ENCODE data around the gene RNF123. TPM values are rescaled to one million over a fixed set of nuclear protein-coding genes. Genes with fewer than 3 reads are reported as not detected.

The RNF123 gene
- total RNA-seq, 6 experiments from 2014 or later = 35.3 to 44.2 (median 39.8) TPM

GRCh38 chr3:49729966-49730609 lies 40.7 kb downstream of the RNF123 start:
- no peak for TF ChIP-seq CTCF (IDR thresholded peaks at IDR 0.05)

GRCh38 chr3:49732597-49732996 lies 43.2 kb downstream of the RNF123 start:
- Mint-ChIP-seq H3K36me3 (ENCODE audit: low read depth) (peaks cover 30% of the 10 kb centered on the region), H3K27ac (no peak overlapping the region), H3K27me3 (ENCODE audit: insufficient read depth) (no peaks in the 10 kb centered on the region; the same call in none of the 2 replicates), H3K9me3 (no peaks in the 10 kb centered on the region), H3K4me1 (ENCODE audit: low read depth) (no peaks in the 10 kb centered on the region), H3K4me3 (no peak overlapping the region)
- DNase-seq = no peak
- no peak for TF ChIP-seq CTCF (IDR thresholded peaks at IDR 0.05)

More at GRCh38 chr3:49729966-49730609, 40.7 kb downstream of the RNF123 start:
- DNase-seq = no peak
- peaks cover 20% of the 10 kb centered on the region; the same call in 1 of the 2 replicates for H3K36me3 Mint-ChIP-seq (ENCODE audit: low read depth)
- H3K4me3 Mint-ChIP-seq = no peak overlapping the region
- no peaks in the 10 kb centered on the region for H3K9me3 Mint-ChIP-seq
- no peaks in the 10 kb centered on the region for H3K4me1 Mint-ChIP-seq (ENCODE audit: low read depth)
- no peaks in the 10 kb centered on the region; the same call in none of the 2 replicates for H3K27me3 Mint-ChIP-seq (ENCODE audit: insufficient read depth)
- no peak overlapping the region for H3K27ac Mint-ChIP-seq

- Mint-ChIP-seq H3K4me1 (ENCODE audit: low read depth) (no peaks in the 10 kb centered on the region), H3K4me3 (no peak overlapping the region), H3K9me3 (no peaks in the 10 kb centered on the region), H3K27ac (no peak overlapping the region), H3K27me3 (ENCODE audit: insufficient read depth) (no peaks in the 10 kb centered on the region; the same call in 1 of the 2 replicates), H3K36me3 (ENCODE audit: low read depth) (peaks cover 36% of the 10 kb centered on the region)
- no peak for DNase-seq
- TF ChIP-seq CTCF (IDR thresholded peaks at IDR 0.05) = no peak
Observed at GRCh38 chr3:49733551-49733950, 44.2 kb downstream of the RNF123 start.

- no peak for TF ChIP-seq CTCF (IDR thresholded peaks at IDR 0.05)
- DNase-seq = no peak
- no peaks in the 10 kb centered on the region for H3K27me3 Mint-ChIP-seq (ENCODE audit: insufficient read depth)
- no peak overlapping the region for H3K27ac Mint-ChIP-seq
- no peaks in the 10 kb centered on the region for H3K9me3 Mint-ChIP-seq
- H3K4me3 Mint-ChIP-seq = no peak overlapping the region
- no peaks in the 10 kb centered on the region for H3K4me1 Mint-ChIP-seq (ENCODE audit: low read depth)
- peaks cover 39% of the 10 kb centered on the region for H3K36me3 Mint-ChIP-seq (ENCODE audit: low read depth)
Observed at GRCh38 chr3:49734752-49735151, 45.4 kb downstream of the RNF123 start.

GRCh38 chr3:49738067-49738713 lies 48.8 kb downstream of the RNF123 start:
- Mint-ChIP-seq H3K4me1 (ENCODE audit: low read depth) (no peaks in the 10 kb centered on the region), H3K9me3 (no peaks in the 10 kb centered on the region), H3K27me3 (ENCODE audit: insufficient read depth) (no peaks in the 10 kb centered on the region), H3K36me3 (ENCODE audit: low read depth) (peaks cover 31% of the 10 kb centered on the region), H3K4me3 (no peak overlapping the region), H3K27ac (no peak overlapping the region)
- DNase-seq = no peak
- TF ChIP-seq CTCF (IDR thresholded peaks at IDR 0.05) = no peak
